Activated gamma-delta T cell (primary cell): Measurements from ENCODE around the gene ADORA2A.

Experiments
- DNase-seq: peaks from one replicate; lab custom pipeline; 2025; lab: John Stamatoyannopoulos, UW

Gene ADORA2A

DNA sequence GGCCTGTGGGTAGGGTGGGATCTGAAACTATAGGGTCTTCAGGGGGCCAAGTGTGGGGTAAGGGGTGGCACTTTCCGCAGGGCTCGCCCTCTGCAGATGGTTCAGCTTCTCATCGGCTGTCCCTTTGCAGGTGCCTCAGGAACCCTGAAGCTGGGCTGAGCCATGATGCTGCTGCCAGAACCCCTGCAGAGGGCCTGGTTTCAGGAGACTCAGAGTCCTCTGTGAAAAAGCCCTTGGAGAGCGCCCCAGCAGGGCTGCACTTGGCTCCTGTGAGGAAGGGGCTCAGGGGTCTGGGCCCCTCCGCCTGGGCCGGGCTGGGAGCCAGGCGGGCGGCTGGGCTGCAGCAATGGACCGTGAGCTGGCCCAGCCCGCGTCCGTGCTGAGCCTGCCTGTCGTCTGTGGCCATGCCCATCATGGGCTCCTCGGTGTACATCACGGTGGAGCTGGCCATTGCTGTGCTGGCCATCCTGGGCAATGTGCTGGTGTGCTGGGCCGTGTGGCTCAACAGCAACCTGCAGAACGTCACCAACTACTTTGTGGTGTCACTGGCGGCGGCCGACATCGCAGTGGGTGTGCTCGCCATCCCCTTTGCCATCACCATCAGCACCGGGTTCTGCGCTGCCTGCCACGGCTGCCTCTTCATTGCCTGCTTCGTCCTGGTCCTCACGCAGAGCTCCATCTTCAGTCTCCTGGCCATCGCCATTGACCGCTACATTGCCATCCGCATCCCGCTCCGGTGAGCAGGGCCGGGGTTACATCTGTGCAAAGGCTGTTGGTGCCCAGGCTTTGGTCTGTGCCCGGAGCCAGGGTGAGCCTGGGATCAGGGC lies 5.8 kb downstream of the ADORA2A start:
- no peak for DNase-seq

- DNase-seq: no peak
Observed at GRCh38 chr22:24433828-24434470, 6.5 kb downstream of the ADORA2A start.

DNA sequence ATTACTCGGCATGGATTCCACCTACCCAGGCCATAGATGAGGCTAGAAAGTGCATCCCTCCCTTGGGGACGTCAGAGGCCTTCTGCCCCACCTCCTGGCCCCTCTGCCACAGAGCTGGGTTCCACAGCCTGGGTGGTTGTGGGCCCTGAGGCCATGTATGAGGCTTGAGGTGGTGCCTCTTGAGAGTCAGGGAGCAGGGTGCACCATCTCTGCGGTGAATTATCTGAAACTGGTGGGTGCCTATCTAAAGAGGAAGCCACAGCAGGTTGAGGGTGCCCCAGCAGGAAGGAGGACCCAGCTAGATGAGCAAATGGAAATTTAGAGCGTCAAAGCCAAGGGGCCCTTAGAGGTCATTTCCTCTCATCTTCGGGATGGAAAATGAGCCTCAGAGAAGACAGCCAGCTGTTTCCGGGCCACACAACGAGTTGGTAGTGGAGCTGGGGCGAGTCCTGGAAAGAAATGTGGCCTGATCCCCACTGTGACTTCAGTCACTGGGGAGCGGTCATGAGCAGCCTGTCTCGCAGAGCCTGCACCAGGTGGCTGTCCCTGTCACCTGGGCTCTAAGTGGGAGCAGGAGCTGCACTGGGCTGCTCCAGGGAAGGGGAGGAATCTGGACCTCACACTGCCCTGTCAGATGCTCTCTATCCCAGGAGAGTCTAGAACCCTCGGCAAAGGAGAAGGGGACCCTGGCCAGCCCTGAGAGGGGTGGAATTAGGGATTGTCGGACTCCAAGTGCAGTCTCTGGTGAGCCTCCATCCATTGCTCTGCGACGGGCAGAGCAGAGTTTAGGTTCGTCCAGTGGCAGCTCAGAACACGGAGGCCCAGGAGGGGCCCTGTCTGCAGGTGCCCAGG lies 7.3 kb downstream of the ADORA2A start:
- DNase-seq: peak; percentile 50

GRCh38 chr22:24435323-24435645 lies 7.9 kb downstream of the ADORA2A start:
- DNase-seq: no peak

DNA sequence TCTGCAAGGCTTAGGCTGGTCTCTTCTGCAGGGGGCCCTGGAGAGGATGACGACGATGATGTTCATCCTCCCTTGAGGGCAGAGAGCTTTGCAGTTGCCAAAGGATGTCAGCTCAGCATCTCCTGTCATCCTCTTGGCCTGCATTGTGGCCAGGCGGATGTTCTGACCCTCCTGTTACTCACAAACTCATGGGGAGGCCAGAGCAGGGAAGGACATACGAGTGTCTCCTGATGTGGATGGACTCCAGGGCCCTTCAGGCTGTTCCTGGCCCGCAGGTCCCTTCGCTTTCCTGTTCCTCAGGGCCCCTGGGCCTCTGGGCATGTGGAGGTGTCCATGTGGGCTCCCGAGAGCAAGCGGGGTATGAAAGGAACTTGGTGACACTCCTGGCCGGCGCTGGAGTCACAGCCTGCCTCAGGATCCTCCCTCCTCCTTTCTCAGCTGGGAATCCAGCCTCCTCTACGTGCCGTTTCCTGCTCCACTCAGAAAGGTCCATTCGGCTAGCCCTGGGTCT lies 8.5 kb downstream of the ADORA2A start:
- DNase-seq: no peak

- DNase-seq: no peak
Observed at GRCh38 chr22:24436553-24436952, 9.2 kb downstream of the ADORA2A start.

GRCh38 chr22:24437091-24437490 lies 9.7 kb downstream of the ADORA2A start:
- DNase-seq: no peak

GRCh38 chr22:24437741-24438328 lies 10.4 kb downstream of the ADORA2A start:
- DNase-seq: no peak

DNA sequence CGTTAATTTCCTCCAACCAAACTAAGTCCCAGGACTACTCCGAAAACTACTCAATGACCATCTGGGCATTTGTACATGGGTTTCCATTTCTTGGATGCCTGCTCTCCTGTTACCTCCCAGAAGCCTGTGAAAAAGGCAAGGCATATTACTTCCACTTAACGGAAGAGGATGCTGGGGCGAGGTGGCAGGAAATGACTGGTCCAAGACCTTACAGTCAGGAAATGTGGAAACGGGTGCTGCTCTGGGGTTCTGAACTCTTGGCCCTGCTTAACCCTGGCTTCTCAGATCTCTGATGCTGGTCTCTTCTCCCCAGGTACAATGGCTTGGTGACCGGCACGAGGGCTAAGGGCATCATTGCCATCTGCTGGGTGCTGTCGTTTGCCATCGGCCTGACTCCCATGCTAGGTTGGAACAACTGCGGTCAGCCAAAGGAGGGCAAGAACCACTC lies 12.9 kb downstream of the ADORA2A start:
- no peak for DNase-seq

GRCh38 chr22:24440718-24441405 lies 13.5 kb downstream of the ADORA2A start:
- no peak for DNase-seq

GRCh38 chr22:24441406-24442351 lies 14.3 kb downstream of the ADORA2A start:
- no peak for DNase-seq

GRCh38 chr22:24442352-24442744 lies 14.9 kb downstream of the ADORA2A start:
- no peak for DNase-seq

DNA sequence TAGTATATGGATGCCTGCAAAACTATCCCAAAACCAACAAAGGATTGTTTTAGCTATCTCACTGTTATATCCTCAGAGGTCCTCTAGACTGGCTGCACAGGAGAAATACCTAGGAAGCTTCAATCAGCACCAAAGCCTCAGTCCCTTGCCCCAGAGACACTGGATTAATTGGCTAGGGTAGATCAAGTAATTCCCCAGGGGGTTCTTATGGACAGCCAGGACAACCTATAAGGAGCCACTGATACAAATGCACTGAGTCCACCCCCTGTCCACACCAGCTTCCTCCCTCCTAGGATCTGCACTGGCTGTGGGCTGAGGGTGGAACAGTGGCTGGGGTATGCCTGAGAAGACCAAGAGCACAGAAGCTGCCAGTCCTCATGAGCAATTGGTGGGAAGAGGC lies 16.3 kb downstream of the ADORA2A start:
- DNase-seq: no peak

- DNase-seq: no peak
Observed at GRCh38 chr22:24444251-24444650, 16.9 kb downstream of the ADORA2A start.

DNA sequence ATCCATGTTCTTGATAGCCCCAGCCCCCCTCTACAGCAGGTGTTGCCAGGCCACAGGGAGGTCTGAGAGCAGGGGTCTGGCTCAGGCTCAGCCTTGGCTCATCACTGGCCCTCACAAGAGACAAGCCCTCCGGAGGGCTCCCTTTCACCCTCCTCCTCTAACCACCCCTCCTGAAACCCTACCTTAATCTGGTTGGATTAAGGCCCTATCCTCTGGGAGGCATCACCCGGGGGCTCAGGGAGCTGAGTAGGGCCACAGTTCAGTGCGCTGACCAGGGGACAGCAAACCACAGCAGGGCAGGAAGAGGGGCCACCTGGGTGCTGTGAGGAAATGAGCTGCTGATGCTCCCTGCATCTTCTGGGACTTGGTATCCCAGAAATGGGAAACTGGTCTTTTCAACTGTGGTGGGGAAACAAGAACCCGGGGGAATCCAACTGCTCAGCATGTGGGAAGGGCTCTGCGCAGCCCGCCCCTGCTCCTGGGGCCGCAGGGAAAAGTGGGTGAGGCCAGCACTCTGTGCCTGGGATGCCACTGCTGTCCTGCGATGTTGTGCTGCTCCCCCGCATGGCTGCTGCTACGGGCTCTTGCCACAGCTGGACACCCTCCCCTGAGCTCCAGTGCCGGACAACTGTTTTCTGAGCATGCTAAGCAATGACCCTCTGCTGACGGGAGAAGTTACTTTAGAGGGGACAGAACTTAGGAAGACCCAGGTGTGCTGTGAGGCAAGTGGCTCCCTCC lies 17.5 kb downstream of the ADORA2A start:
- DNase-seq: no peak

DNA sequence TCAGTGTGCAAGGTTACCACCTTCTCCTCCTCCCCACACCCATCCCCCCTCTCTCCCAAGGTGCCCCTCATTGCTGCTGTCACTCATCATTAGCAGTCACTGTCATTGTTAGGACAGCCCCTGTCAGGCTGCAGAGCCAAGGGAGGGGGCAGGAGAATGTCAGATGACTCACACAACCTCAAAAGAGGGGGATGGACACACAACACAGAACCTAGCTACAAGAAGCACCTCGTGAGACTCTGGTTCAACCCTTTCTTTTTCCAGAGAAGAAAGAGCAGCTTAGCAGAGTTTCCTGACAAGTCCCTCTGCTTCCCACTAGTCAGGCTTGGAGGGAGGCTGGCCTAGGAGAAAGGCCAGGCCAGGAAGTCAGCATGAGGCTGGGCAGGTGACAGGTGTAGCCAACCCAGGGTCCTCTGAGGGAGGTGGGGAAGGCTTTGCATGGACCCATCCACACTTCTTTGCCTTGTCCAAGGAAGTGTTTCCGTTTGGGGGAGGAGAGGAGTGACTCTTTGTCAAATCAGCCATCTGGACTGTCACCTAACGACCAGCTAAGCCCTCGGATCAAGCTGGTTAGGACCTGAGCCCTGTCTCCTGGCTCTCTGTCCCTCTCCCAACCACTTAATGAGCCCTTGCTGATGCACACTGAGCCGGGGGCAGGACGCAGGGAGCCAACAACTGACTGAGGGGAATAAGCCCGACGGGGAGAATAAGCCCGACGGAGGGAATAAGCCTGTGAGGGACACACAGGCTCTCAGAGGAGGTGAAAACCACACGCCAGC lies 18.3 kb downstream of the ADORA2A start:
- DNase-seq: no peak

DNA sequence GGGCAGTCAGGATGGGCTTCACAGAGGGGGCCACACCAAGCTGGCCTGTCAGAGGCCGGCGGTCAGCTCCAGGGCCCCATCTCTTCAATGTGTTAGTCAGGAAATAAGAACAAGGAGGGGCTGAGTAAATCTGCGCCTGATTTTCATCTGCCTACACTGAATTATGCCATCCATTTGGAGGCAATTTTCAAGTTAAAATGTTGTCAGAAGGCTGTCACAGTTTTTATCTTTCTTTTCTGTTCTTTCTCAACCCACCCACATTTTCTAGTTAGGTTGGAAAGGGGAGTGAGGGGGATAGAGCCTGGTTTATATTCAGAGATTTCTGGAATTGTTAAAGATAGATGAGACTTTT lies 18.8 kb downstream of the ADORA2A start:
- no peak for DNase-seq

DNA sequence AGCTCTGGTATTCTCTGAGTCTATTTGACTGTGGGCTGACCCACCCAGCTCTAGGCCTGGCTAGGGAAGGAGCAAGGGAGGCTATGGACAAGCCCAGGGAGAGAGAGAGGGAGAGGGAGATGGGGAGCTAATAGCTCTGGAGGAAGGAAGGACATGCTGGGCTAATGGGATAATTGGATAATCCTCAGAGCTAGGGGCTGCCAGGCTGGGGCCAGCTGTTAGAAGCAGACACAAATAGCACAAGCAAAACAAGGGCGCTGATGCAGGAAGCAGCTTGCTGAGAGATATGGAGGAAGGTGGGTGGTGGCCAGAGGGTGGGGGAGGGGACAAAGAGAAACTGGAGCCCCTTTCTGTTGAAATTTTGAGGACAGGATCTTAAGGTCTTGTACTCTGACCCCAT lies 23.2 kb downstream of the ADORA2A start:
- no peak for DNase-seq

DNA sequence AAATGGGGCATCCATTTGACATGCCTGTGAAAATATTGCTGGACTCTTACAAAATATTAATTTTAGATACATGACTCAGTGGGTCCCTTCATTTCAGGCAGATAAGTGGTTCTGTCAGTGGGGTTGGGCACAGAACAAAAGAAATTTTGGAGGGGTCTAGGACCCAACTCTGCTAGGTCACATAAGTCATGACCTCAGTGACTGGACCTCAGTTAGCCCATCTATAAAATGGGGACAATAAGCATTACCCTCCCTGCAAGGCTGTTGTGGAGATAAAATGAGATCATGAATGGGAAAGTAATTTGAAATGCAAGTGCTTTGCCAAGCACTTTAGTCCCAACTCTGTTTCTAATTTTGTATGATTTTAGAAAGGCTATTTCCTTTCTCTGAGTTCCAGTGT lies 23.8 kb downstream of the ADORA2A start:
- DNase-seq: no peak
